Neural cell (in vitro differentiated cells): ENCODE measurements around the gene CCDC50. TPM values are rescaled to one million over a fixed set of nuclear protein-coding genes. Genes with fewer than 3 reads are reported as not detected.

Experiments
- H2AFZ ChIP-seq: fragments of 200-600, 300-800 bp; sonication (generic), shearing (Covaris generic); 2 replicates; pipeline ENCODE4 v1.6.0; 2014; ENCODE audit warnings: low read depth, mild to moderate bottlenecking, antibody characterized with exemption, low read length, moderate library complexity
- H3F3A ChIP-seq: fragments of 200-600 bp; shearing (Covaris generic); 2 replicates; pipeline ENCODE4 v1.6.1; 2016; ENCODE audit warnings: mild to moderate bottlenecking, moderate library complexity, mixed read lengths, antibody characterized with exemption, low read length; ENCODE audit not compliant: insufficient read depth, poor library complexity, severe bottlenecking
- H3K27ac ChIP-seq: fragments of 200-600, 300-800 bp; sonication (generic), shearing (Covaris generic); 2 replicates; pipeline ENCODE4 v1.5.1; 2014; ENCODE audit warnings: mild to moderate bottlenecking, low read length, moderate library complexity
- H3K27me3 ChIP-seq: fragments of 300-800, 200-600 bp; sonication (generic), shearing (Covaris generic); 2 replicates; pipeline ENCODE4 v1.6.0; 2014; ENCODE audit warnings: mild to moderate bottlenecking, low read depth, low read length, moderate library complexity; ENCODE audit not compliant: insufficient read depth
- H3K36me3 ChIP-seq: fragments of 300-800, 200-600 bp; sonication (generic), shearing (Covaris generic); 2 replicates; pipeline ENCODE4 v1.5.1; 2014; ENCODE audit warnings: mild to moderate bottlenecking, antibody characterized with exemption, low read length, moderate library complexity; ENCODE audit not compliant: insufficient read depth
- H3K4me2 ChIP-seq: fragments of 300-800, 200-600 bp; sonication (generic), shearing (Covaris generic); 2 replicates; pipeline ENCODE4 v1.6.0; 2014; ENCODE audit warnings: mild to moderate bottlenecking, low read length
- H3K4me3 ChIP-seq: fragments of 300-800, 200-600 bp; sonication (generic), shearing (Covaris generic); 2 replicates; pipeline ENCODE4 v1.5.1; 2014; ENCODE audit warnings: mild to moderate bottlenecking, low read length, moderate library complexity
- H3K79me2 ChIP-seq: fragments of 200-600 bp; shearing (Covaris generic); replicated peaks from 2 replicates; pipeline ENCODE4 v1.6.0; 2014; ENCODE audit warnings: mild to moderate bottlenecking, low read length, moderate library complexity; ENCODE audit not compliant: insufficient read depth
- H3K9ac ChIP-seq: fragments of 300-800, 200-600 bp; sonication (generic), shearing (Covaris generic); 2 replicates; pipeline ENCODE4 v1.6.1; 2016; ENCODE audit warnings: mild to moderate bottlenecking, low read length, mixed read lengths
- H3K9me2 ChIP-seq: fragments of 200-600 bp; shearing (Covaris generic); 2 replicates; pipeline ENCODE4 v1.6.1; 2016; ENCODE audit warnings: mild to moderate bottlenecking, low read length, mixed read lengths; ENCODE audit not compliant: insufficient read depth
- H3K9me3 ChIP-seq: fragments of 200-600, 300-800 bp; sonication (generic), shearing (Covaris generic); 2 replicates; pipeline ENCODE4 v1.6.1; 2016; ENCODE audit warnings: mild to moderate bottlenecking, mixed run types, low read length, moderate library complexity, mixed read lengths
- H4K20me1 ChIP-seq: fragments of 200-600 bp; shearing (Covaris generic); 2 replicates; pipeline ENCODE4 v1.6.1; 2016; ENCODE audit warnings: mild to moderate bottlenecking, mixed run types; ENCODE audit not compliant: insufficient read depth
- EP300 ChIP-seq: fragments of 450-650 bp; conservative IDR thresholded peaks from 2 replicates; pipeline ENCODE4 v1.6.1; 2014; ENCODE audit warnings: antibody characterized with exemption, mild to moderate bottlenecking, moderate library complexity; ENCODE audit not compliant: poor library complexity, severe bottlenecking
- EZH2 ChIP-seq: fragments of 200-600, 300-800 bp; shearing (Covaris generic), sonication (generic); IDR thresholded peaks from 2 replicates; pipeline ENCODE4 v1.6.1; 2014; ENCODE audit warnings: antibody characterized with exemption, low read length, borderline replicate concordance, mild to moderate bottlenecking; ENCODE audit not compliant: insufficient read depth, poor library complexity, severe bottlenecking
- MXI1 ChIP-seq: fragments of 450-650 bp; conservative IDR thresholded peaks from 2 replicates; pipeline ENCODE4 v1.6.1; 2014; ENCODE audit warnings: antibody characterized with exemption, mild to moderate bottlenecking; ENCODE audit not compliant: poor library complexity, severe bottlenecking
- POLR2AphosphoS5 ChIP-seq: IDR thresholded peaks from 2 replicates; pipeline ENCODE4 v1.6.1; 2012
- RAD21 ChIP-seq: fragments of 450-650 bp; conservative IDR thresholded peaks from 2 replicates; pipeline ENCODE4 v1.6.1; 2014; ENCODE audit warnings: antibody characterized with exemption, mild to moderate bottlenecking, moderate library complexity
- SMC3 ChIP-seq: fragments of 450-650 bp; conservative IDR thresholded peaks from 2 replicates; pipeline ENCODE4 v1.6.1; 2014; ENCODE audit warnings: antibody characterized with exemption, mild to moderate bottlenecking, moderate library complexity; ENCODE audit not compliant: poor library complexity
- TAF1 ChIP-seq: IDR thresholded peaks from 2 replicates; pipeline ENCODE4 v1.6.1; 2012; ENCODE audit warnings: low read depth
- polyA plus RNA-seq: library from polyadenylated mRNA; depleted of rRNA; stranded (reverse); fragments of >200 nt; gene quantifications from 2 replicates; pipeline ENCODE4 v1.2.3, GENCODE V29; 2014
- TF ChIP-seq, protein P1 (sequence below): fragments of 450-650 bp; IDR thresholded peaks from 2 replicates; pipeline ENCODE4 v1.5.1; 2014; ENCODE audit warnings: antibody characterized with exemption, mild to moderate bottlenecking, moderate library complexity; ENCODE audit not compliant: poor library complexity, severe bottlenecking
- TF ChIP-seq, protein P2 (sequence below): IDR thresholded peaks from 2 replicates; pipeline ENCODE4 v1.6.1; 2012; ENCODE audit warnings: borderline replicate concordance

Gene CCDC50
- polyA plus RNA-seq, 1 donor from 2014 or later = 58.2 TPM

DNA sequence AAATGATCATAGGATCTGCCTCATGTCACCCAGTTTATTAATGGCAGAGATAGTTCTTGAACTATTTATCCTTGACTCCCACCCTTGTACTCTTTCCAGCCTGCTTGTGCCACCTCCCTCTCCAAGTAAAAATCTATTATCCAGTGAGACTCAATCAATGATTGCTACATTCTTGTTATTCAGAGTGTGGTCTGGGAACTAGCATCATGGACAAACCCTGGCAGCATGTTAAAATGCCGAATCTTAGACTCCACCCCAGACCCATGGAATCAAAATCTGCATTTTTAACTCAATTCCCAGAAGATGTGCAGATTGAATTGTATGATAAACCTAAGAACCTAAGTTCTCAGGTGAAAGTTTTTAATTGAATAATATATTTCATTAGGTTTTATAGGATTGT is 97.1 kb downstream of the CCDC50 start:
- H3K27me3 ChIP-seq = no peaks in the 10 kb centered on the region
- TF ChIP-seq, protein P1, sequence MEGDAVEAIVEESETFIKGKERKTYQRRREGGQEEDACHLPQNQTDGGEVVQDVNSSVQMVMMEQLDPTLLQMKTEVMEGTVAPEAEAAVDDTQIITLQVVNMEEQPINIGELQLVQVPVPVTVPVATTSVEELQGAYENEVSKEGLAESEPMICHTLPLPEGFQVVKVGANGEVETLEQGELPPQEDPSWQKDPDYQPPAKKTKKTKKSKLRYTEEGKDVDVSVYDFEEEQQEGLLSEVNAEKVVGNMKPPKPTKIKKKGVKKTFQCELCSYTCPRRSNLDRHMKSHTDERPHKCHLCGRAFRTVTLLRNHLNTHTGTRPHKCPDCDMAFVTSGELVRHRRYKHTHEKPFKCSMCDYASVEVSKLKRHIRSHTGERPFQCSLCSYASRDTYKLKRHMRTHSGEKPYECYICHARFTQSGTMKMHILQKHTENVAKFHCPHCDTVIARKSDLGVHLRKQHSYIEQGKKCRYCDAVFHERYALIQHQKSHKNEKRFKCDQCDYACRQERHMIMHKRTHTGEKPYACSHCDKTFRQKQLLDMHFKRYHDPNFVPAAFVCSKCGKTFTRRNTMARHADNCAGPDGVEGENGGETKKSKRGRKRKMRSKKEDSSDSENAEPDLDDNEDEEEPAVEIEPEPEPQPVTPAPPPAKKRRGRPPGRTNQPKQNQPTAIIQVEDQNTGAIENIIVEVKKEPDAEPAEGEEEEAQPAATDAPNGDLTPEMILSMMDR = no peak
- TF ChIP-seq, protein P2, sequence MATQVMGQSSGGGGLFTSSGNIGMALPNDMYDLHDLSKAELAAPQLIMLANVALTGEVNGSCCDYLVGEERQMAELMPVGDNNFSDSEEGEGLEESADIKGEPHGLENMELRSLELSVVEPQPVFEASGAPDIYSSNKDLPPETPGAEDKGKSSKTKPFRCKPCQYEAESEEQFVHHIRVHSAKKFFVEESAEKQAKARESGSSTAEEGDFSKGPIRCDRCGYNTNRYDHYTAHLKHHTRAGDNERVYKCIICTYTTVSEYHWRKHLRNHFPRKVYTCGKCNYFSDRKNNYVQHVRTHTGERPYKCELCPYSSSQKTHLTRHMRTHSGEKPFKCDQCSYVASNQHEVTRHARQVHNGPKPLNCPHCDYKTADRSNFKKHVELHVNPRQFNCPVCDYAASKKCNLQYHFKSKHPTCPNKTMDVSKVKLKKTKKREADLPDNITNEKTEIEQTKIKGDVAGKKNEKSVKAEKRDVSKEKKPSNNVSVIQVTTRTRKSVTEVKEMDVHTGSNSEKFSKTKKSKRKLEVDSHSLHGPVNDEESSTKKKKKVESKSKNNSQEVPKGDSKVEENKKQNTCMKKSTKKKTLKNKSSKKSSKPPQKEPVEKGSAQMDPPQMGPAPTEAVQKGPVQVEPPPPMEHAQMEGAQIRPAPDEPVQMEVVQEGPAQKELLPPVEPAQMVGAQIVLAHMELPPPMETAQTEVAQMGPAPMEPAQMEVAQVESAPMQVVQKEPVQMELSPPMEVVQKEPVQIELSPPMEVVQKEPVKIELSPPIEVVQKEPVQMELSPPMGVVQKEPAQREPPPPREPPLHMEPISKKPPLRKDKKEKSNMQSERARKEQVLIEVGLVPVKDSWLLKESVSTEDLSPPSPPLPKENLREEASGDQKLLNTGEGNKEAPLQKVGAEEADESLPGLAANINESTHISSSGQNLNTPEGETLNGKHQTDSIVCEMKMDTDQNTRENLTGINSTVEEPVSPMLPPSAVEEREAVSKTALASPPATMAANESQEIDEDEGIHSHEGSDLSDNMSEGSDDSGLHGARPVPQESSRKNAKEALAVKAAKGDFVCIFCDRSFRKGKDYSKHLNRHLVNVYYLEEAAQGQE = no peak
- TF ChIP-seq EP300 = no peak
- no peak for TF ChIP-seq MXI1
- TF ChIP-seq TAF1 = no peak
- no peak for TF ChIP-seq SMC3
- TF ChIP-seq EZH2 = no peak
- TF ChIP-seq POLR2AphosphoS5 = no peak
- TF ChIP-seq RAD21 = no peak
- no peak overlapping the region for H3K4me3 ChIP-seq

GRCh38 chr3:191428177-191428576 is 99.0 kb downstream of the CCDC50 start:
- Histone ChIP-seq H3K9ac (no peak overlapping the region), H3K36me3 (no peaks in the 10 kb centered on the region), H3K9me2 (no peaks in the 10 kb centered on the region), H2AFZ (no peak overlapping the region), H3K9me3 (no peaks in the 10 kb centered on the region), H3F3A (no peaks in the 10 kb centered on the region), H4K20me1 (no peaks in the 10 kb centered on the region), H3K4me3 (no peak overlapping the region), H3K27ac (no peak overlapping the region), H3K4me2 (no peak overlapping the region), H3K79me2 (no peaks in the 10 kb centered on the region), H3K27me3 (no peaks in the 10 kb centered on the region)
- TF ChIP-seq SMC3 (no peak), MXI1 (no peak), EZH2 (no peak), TAF1 (no peak), RAD21 (no peak), POLR2AphosphoS5 (no peak), EP300 (no peak)
- TF ChIP-seq, protein P2 = no peak
- TF ChIP-seq, protein P1 = no peak

More for the DNA sequence above, 97.1 kb downstream of the CCDC50 start:
- Histone ChIP-seq H3K27ac (no peak overlapping the region), H2AFZ (no peak overlapping the region), H4K20me1 (no peaks in the 10 kb centered on the region), H3K79me2 (no peaks in the 10 kb centered on the region), H3K36me3 (no peaks in the 10 kb centered on the region), H3K9ac (no peak overlapping the region), H3K4me2 (no peak overlapping the region), H3K9me3 (no peaks in the 10 kb centered on the region), H3F3A (no peaks in the 10 kb centered on the region), H3K9me2 (no peaks in the 10 kb centered on the region)
